ENCODE data around the gene CLASP2.
"Not testable (repeated sequence)": the region's sequence is repeated elsewhere in the genome, so short reads cannot be mapped to it uniquely, and the experiment has no call there.

The CLASP2 gene

GRCh38 chr3:33490641-33491241 lies 227.3 kb downstream of the CLASP2 start:
- no peak overlapping the region for H3K4me3 ChIP-seq (ENCODE audit: low read depth, low read length)
- DNase-seq (ENCODE audit: low read depth) = no peak

- DNase-seq (ENCODE audit: low read depth) = no peak
- H3K4me3 ChIP-seq (ENCODE audit: low read depth, low read length) = no peak overlapping the region
Measured at GRCh38 chr3:33488683-33489082, 229.4 kb downstream of the CLASP2 start.

GRCh38 chr3:33488246-33488645 lies 229.8 kb downstream of the CLASP2 start:
- DNase-seq (ENCODE audit: low read depth) = no peak
- H3K4me3 ChIP-seq (ENCODE audit: low read depth, low read length) = no peak overlapping the region

- H3K4me3 ChIP-seq (ENCODE audit: low read depth, low read length) = no peak overlapping the region
- DNase-seq (ENCODE audit: low read depth) = no peak
Measured at GRCh38 chr3:33482111-33482521, 235.9 kb downstream of the CLASP2 start.

GRCh38 chr3:33474896-33475295 lies 243.2 kb downstream of the CLASP2 start:
- H3K4me3 ChIP-seq (ENCODE audit: low read depth, low read length) = no peak overlapping the region
- no peak for DNase-seq (ENCODE audit: low read depth)

GRCh38 chr3:33473813-33474212 lies 244.2 kb downstream of the CLASP2 start:
- H3K4me3 ChIP-seq (ENCODE audit: low read depth, low read length) = no peak overlapping the region
- no peak for DNase-seq (ENCODE audit: low read depth)

GRCh38 chr3:33467786-33468185 lies 250.3 kb downstream of the CLASP2 start:
- no peak overlapping the region for H3K4me3 ChIP-seq (ENCODE audit: low read depth, low read length)
- DNase-seq (ENCODE audit: low read depth) = no peak

GRCh38 chr3:33461097-33461496 lies 257.0 kb downstream of the CLASP2 start:
- H3K4me3 ChIP-seq (ENCODE audit: low read depth, low read length) = no peak overlapping the region
- DNase-seq (ENCODE audit: low read depth) = no peak

- not testable (repeated sequence) for DNase-seq (ENCODE audit: low read depth); H3K4me3 ChIP-seq (ENCODE audit: low read depth, low read length)
Measured at GRCh38 chr3:33459577-33459976, 258.5 kb downstream of the CLASP2 start.

GRCh38 chr3:33458446-33458845 lies 259.6 kb downstream of the CLASP2 start:
- DNase-seq (ENCODE audit: low read depth) = no peak
- no peak overlapping the region for H3K4me3 ChIP-seq (ENCODE audit: low read depth, low read length)

- DNase-seq (ENCODE audit: low read depth) = no peak
Measured at GRCh38 chr3:33456756-33457155, 261.3 kb downstream of the CLASP2 start.

GRCh38 chr3:33453331-33453761 lies 264.7 kb downstream of the CLASP2 start:
- no peak for DNase-seq (ENCODE audit: low read depth)
- no peak overlapping the region for H3K4me3 ChIP-seq (ENCODE audit: low read depth, low read length)

More at GRCh38 chr3:33456756-33457155, 261.3 kb downstream of the CLASP2 start:
- H3K4me3 ChIP-seq (ENCODE audit: low read depth, low read length) = no peak overlapping the region

- H3K4me3 ChIP-seq (ENCODE audit: low read depth, low read length); DNase-seq (ENCODE audit: low read depth): not testable (repeated sequence)
Measured at GRCh38 chr3:33451994-33452393, 266.1 kb downstream of the CLASP2 start.

- no peak overlapping the region for H3K4me3 ChIP-seq (ENCODE audit: low read depth, low read length)
- DNase-seq (ENCODE audit: low read depth) = no peak
Measured at GRCh38 chr3:33447958-33448357, 270.1 kb downstream of the CLASP2 start.

GRCh38 chr3:33447256-33447625 lies 270.8 kb downstream of the CLASP2 start:
- not testable (repeated sequence) for DNase-seq (ENCODE audit: low read depth); H3K4me3 ChIP-seq (ENCODE audit: low read depth, low read length)
